WTC11 (cell line): Measurements from ENCODE around the gene RPRD1B. TPM values are rescaled to one million over a fixed set of nuclear protein-coding genes. Genes with fewer than 3 reads are reported as not detected.

Experiments
- ATAC-seq: fragments of 200-7000 bp; cut with Tn5 transposase; 2 replicates; pipeline ENCODE4 v1.10.0; 2021; ENCODE audit warnings: mild to moderate bottlenecking, moderate library complexity
- CTCF ChIA-PET: fragments of 300-600 bp; sonication (Branson Sonifier 250); formaldehyde crosslinking; loops from one replicate; lab custom pipeline; 2021; ENCODE audit warnings: antibody characterized with exemption; lab: Charles Lee
- POLR2A ChIA-PET: fragments of 350-600 bp; sonication (Branson Sonifier 250); formaldehyde crosslinking; loops from one replicate; lab custom pipeline; 2021; ENCODE audit warnings: antibody characterized with exemption; lab: Charles Lee
- DNase-seq: peaks from one replicate; pipeline ENCODE4 v3.0.0; 2021; ENCODE audit warnings: low spot score
- H3K27ac Mint-ChIP-seq: 2 replicates; pipeline ENCODE4 v1.8.0; 2021; ENCODE audit warnings: mixed read lengths
- H3K27me3 Mint-ChIP-seq: 2 replicates; pipeline ENCODE4 v1.8.0; 2021; ENCODE audit warnings: low read depth, mild to moderate bottlenecking, moderate library complexity, mixed read lengths
- H3K36me3 Mint-ChIP-seq: 2 replicates; pipeline ENCODE4 v1.8.0; 2021; ENCODE audit warnings: mixed read lengths
- H3K4me1 Mint-ChIP-seq: 2 replicates; pipeline ENCODE4 v1.8.0; 2022; ENCODE audit warnings: mixed read lengths
- H3K4me3 Mint-ChIP-seq: 2 replicates; pipeline ENCODE4 v1.8.0; 2021; ENCODE audit warnings: mild to moderate bottlenecking, moderate library complexity, mixed read lengths
- H3K9me3 Mint-ChIP-seq: 2 replicates; pipeline ENCODE4 v1.8.0; 2021; ENCODE audit warnings: mixed read lengths
- IRF2 ChIP-seq: sonication (generic); formaldehyde crosslinking; IDR thresholded peaks from 2 replicates; pipeline ENCODE4 v1.8.0; 2022; ENCODE audit warnings: low read depth, missing genetic modification reagents, borderline replicate concordance
- JUN ChIP-seq: sonication (generic); formaldehyde crosslinking; IDR thresholded peaks from 2 replicates; pipeline ENCODE4 v1.8.0; 2023; ENCODE audit warnings: mild to moderate bottlenecking, missing genetic modification reagents
- RORB ChIP-seq: fragments of 250-450 bp; sonication (Bioruptor Pico); IDR thresholded peaks from 2 replicates; pipeline ENCODE4 v1.9.0; 2021; ENCODE audit warnings: mild to moderate bottlenecking
- TEAD4 ChIP-seq: sonication (generic); formaldehyde crosslinking; IDR thresholded peaks from 2 replicates; pipeline ENCODE4 v1.8.0; 2022; ENCODE audit warnings: mild to moderate bottlenecking, missing genetic modification reagents
- TP53 ChIP-seq: sonication (generic); formaldehyde crosslinking; IDR thresholded peaks from 2 replicates; pipeline ENCODE4 v1.8.1; 2023; ENCODE audit warnings: mild to moderate bottlenecking, missing genetic modification reagents
- USF2 ChIP-seq: sonication (generic); formaldehyde crosslinking; IDR thresholded peaks from 2 replicates; pipeline ENCODE4 v1.8.1; 2023; ENCODE audit warnings: mild to moderate bottlenecking, missing genetic modification reagents, moderate library complexity
- ZNF121 ChIP-seq: sonication (generic); formaldehyde crosslinking; IDR thresholded peaks from 2 replicates; pipeline ENCODE4 v1.8.0; 2023; ENCODE audit warnings: missing genetic modification reagents
- ZNF138 ChIP-seq: sonication (generic); formaldehyde crosslinking; conservative IDR thresholded peaks from 2 replicates; pipeline ENCODE4 v1.8.1; 2022; ENCODE audit warnings: mild to moderate bottlenecking, moderate library complexity, missing genetic modification reagents
- ZNF532 ChIP-seq: fragments of 250-450 bp; sonication (Bioruptor Pico); IDR thresholded peaks from 2 replicates; pipeline ENCODE4 v1.9.0; 2021; ENCODE audit warnings: mild to moderate bottlenecking, borderline replicate concordance
- total RNA-seq: library from RNA; stranded (reverse); gene quantifications from 3 replicates; pipeline ENCODE4 v1.2.3, GENCODE V29; 2021
- TF ChIP-seq, protein P1 (sequence below): fragments of 250-450 bp; sonication (Bioruptor Pico); IDR thresholded peaks from 2 replicates; pipeline ENCODE4 v1.9.0; 2021; ENCODE audit warnings: mild to moderate bottlenecking
- TF ChIP-seq, protein P2 (sequence below): sonication (generic); formaldehyde crosslinking; IDR thresholded peaks from 2 replicates; pipeline ENCODE4 v1.8.0; 2022; ENCODE audit warnings: mild to moderate bottlenecking, missing genetic modification reagents
- TF ChIP-seq, protein P3 (sequence below): fragments of 250-450 bp; sonication (Bioruptor Pico); IDR thresholded peaks from 2 replicates; pipeline ENCODE4 v1.8.0; 2021; ENCODE audit warnings: mild to moderate bottlenecking

The RPRD1B gene
- total RNA-seq, 1 experiment from 2014 or later, result 21.4 TPM

- TF ChIP-seq, protein P1, sequence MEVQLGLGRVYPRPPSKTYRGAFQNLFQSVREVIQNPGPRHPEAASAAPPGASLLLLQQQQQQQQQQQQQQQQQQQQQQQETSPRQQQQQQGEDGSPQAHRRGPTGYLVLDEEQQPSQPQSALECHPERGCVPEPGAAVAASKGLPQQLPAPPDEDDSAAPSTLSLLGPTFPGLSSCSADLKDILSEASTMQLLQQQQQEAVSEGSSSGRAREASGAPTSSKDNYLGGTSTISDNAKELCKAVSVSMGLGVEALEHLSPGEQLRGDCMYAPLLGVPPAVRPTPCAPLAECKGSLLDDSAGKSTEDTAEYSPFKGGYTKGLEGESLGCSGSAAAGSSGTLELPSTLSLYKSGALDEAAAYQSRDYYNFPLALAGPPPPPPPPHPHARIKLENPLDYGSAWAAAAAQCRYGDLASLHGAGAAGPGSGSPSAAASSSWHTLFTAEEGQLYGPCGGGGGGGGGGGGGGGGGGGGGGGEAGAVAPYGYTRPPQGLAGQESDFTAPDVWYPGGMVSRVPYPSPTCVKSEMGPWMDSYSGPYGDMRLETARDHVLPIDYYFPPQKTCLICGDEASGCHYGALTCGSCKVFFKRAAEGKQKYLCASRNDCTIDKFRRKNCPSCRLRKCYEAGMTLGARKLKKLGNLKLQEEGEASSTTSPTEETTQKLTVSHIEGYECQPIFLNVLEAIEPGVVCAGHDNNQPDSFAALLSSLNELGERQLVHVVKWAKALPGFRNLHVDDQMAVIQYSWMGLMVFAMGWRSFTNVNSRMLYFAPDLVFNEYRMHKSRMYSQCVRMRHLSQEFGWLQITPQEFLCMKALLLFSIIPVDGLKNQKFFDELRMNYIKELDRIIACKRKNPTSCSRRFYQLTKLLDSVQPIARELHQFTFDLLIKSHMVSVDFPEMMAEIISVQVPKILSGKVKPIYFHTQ (CRISPR knock-in tag), result no peak
Measured at GRCh38 chr20:38090061-38090460, 56.5 kb downstream of the RPRD1B start (continued).

GRCh38 chr20:38091441-38092216, 58.1 kb downstream of the RPRD1B start:
- no peaks in the 10 kb centered on the region for H3K4me1 Mint-ChIP-seq
- peaks cover 24% of the 10 kb centered on the region for H3K36me3 Mint-ChIP-seq
- no peak overlapping the region for H3K27ac Mint-ChIP-seq

More at GRCh38 chr20:38091441-38092216, 58.1 kb downstream of the RPRD1B start:
- H3K9me3 Mint-ChIP-seq, result no peaks in the 10 kb centered on the region
- ChIA-PET POLR2A (no interaction called here), CTCF (interaction anchor here (1.1 kb wide), 1 partner anchor 130 kb away, joined by 4 read pairs; no protein-coding TSS in a partner anchor)
- DNase-seq (no peak), ATAC-seq (no peak)
- no peak overlapping the region for H3K4me3 Mint-ChIP-seq
- TF ChIP-seq JUN (CRISPR knock-in tag) (no peak), TEAD4 (CRISPR knock-in tag) (no peak), ZNF138 (CRISPR knock-in tag) (no peak), USF2 (no peak), ZNF532 (CRISPR knock-in tag) (no peak), RORB (no peak), ZNF121 (CRISPR knock-in tag) (no peak), IRF2 (CRISPR knock-in tag) (no peak), TP53 (CRISPR knock-in tag) (no peak)
- TF ChIP-seq, protein P2, sequence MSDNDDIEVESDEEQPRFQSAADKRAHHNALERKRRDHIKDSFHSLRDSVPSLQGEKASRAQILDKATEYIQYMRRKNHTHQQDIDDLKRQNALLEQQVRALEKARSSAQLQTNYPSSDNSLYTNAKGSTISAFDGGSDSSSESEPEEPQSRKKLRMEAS (CRISPR knock-in tag), result no peak
- TF ChIP-seq, protein P1 (CRISPR knock-in tag), result no peak
- TF ChIP-seq, protein P3, sequence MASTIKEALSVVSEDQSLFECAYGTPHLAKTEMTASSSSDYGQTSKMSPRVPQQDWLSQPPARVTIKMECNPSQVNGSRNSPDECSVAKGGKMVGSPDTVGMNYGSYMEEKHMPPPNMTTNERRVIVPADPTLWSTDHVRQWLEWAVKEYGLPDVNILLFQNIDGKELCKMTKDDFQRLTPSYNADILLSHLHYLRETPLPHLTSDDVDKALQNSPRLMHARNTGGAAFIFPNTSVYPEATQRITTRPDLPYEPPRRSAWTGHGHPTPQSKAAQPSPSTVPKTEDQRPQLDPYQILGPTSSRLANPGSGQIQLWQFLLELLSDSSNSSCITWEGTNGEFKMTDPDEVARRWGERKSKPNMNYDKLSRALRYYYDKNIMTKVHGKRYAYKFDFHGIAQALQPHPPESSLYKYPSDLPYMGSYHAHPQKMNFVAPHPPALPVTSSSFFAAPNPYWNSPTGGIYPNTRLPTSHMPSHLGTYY, result no peak
- H3K27me3 Mint-ChIP-seq, result no peaks in the 10 kb centered on the region
